Measurements from ENCODE around the gene NKAIN2.

Gene NKAIN2

DNA sequence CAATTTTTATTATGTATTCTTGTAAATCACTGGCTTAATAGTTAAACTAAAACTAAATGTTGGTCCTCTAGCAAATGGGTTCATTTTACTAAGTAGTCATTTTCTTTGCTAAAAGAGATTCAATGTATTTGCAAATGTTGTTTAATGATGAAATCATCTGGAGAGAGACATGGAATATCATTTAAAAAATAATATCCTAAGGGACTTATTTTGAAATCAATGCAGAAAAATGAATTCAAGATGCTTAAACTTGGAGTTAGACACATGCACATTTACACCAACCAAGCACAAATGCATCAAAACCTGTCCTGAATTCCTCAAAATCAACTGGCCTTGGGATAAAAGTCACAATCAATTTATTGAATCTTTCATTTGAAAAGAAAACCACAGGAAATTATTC is 993.6 kb downstream of the NKAIN2 start:
- TF ChIP-seq, protein P1, sequence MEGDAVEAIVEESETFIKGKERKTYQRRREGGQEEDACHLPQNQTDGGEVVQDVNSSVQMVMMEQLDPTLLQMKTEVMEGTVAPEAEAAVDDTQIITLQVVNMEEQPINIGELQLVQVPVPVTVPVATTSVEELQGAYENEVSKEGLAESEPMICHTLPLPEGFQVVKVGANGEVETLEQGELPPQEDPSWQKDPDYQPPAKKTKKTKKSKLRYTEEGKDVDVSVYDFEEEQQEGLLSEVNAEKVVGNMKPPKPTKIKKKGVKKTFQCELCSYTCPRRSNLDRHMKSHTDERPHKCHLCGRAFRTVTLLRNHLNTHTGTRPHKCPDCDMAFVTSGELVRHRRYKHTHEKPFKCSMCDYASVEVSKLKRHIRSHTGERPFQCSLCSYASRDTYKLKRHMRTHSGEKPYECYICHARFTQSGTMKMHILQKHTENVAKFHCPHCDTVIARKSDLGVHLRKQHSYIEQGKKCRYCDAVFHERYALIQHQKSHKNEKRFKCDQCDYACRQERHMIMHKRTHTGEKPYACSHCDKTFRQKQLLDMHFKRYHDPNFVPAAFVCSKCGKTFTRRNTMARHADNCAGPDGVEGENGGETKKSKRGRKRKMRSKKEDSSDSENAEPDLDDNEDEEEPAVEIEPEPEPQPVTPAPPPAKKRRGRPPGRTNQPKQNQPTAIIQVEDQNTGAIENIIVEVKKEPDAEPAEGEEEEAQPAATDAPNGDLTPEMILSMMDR (conservative IDR thresholded peaks at IDR 0.05; ENCODE audit: control insufficient read depth, insufficient read depth, low read depth, low read length): no peak
- DNase-seq (ENCODE audit: low read depth): no peak
- no peak overlapping the region for H3K4me3 ChIP-seq (ENCODE audit: control insufficient read depth, low read depth, low read length)

GRCh38 chr6:124798942-124799496 is 995.4 kb downstream of the NKAIN2 start:
- TF ChIP-seq, protein P1 (conservative IDR thresholded peaks at IDR 0.05; ENCODE audit: control insufficient read depth, insufficient read depth, low read depth, low read length): peak; percentile 13
- H3K4me3 ChIP-seq (ENCODE audit: control insufficient read depth, low read depth, low read length): no peak overlapping the region
- peak; percentile 5 for DNase-seq (ENCODE audit: low read depth)

GRCh38 chr6:124799638-124800037 is 996.0 kb downstream of the NKAIN2 start:
- TF ChIP-seq, protein P1 (conservative IDR thresholded peaks at IDR 0.05; ENCODE audit: control insufficient read depth, insufficient read depth, low read depth, low read length): no peak
- no peak overlapping the region for H3K4me3 ChIP-seq (ENCODE audit: control insufficient read depth, low read depth, low read length)
- no peak for DNase-seq (ENCODE audit: low read depth)

DNA sequence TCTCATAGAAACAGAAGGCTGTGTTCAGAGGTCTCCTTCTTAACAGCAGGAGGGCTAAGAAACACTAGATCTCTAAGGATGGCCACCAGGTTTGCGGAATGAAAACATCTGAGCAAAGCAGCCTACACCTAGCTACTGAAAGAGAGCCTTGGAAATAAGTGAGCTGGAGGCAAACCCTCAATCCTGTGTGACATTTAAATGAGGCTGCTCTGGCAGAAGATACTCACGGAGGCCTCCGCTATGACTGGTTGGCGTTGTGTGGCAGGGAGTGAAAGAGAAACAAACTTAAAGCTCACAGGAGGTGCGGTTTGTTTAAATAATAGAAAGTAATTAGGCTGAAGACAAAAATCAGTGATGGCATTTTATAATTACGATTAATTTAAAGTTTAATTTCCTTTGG is 996.6 kb downstream of the NKAIN2 start:
- TF ChIP-seq, protein P1 (conservative IDR thresholded peaks at IDR 0.05; ENCODE audit: control insufficient read depth, insufficient read depth, low read depth, low read length): no peak
- DNase-seq (ENCODE audit: low read depth): no peak

GRCh38 chr6:124812067-124812466 is 1008.4 kb downstream of the NKAIN2 start:
- TF ChIP-seq, protein P1 (conservative IDR thresholded peaks at IDR 0.05; ENCODE audit: control insufficient read depth, insufficient read depth, low read depth, low read length): no peak
- H3K4me3 ChIP-seq (ENCODE audit: control insufficient read depth, low read depth, low read length): no peak overlapping the region
- DNase-seq (ENCODE audit: low read depth): no peak

More for the DNA sequence above, 996.6 kb downstream of the NKAIN2 start:
- no peak overlapping the region for H3K4me3 ChIP-seq (ENCODE audit: control insufficient read depth, low read depth, low read length)

DNA sequence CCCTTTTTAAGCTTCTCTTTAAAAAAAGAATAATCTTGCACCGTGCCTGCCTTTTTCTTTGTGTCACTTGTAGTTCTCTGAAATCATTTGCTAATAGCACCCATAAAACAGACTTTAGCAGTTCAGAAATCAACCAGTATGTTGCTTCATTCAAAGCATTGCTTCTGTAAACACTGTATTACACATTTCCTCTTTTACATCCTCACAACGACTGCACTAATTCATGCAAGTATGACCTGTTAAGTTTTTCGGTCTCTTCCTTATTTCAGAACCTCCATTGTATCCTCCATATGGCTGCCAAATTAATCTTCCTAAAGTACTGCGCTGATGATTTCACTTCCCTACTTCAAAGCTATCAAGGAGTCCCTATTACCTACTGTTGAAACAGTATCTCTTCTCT is 1015.7 kb downstream of the NKAIN2 start:
- no peak overlapping the region for H3K4me3 ChIP-seq (ENCODE audit: control insufficient read depth, low read depth, low read length)
- no peak for DNase-seq (ENCODE audit: low read depth)
- TF ChIP-seq, protein P1 (conservative IDR thresholded peaks at IDR 0.05; ENCODE audit: control insufficient read depth, insufficient read depth, low read depth, low read length): no peak

DNA sequence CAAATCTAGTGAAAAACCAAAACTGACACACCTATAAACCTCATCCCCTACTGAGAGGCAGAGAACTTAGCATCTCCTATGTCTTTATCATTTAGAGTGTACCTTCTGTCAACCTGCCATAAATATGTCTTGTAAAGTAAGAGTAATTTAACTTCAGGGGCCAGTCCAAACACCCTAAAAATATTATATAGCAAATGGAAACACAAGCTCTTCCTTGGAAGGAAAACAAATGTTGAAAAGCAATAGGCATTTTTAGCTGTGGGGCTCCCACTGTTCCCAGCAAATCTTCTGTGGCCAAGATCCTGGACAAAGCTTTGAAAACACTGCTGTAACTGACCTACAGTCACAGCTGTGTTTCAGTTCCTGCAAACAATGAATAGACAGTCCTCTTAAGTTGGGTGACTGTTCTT is 1018.5 kb downstream of the NKAIN2 start:
- no peak for DNase-seq (ENCODE audit: low read depth)
- TF ChIP-seq, protein P1 (conservative IDR thresholded peaks at IDR 0.05; ENCODE audit: control insufficient read depth, insufficient read depth, low read depth, low read length): no peak
- no peak overlapping the region for H3K4me3 ChIP-seq (ENCODE audit: control insufficient read depth, low read depth, low read length)

All from fibroblast of mammary gland (primary cell).